Tibial nerve (tissue), 4 donors: ENCODE results near the gene SLC7A1. TPM values are rescaled to one million over a fixed set of nuclear protein-coding genes. Genes with fewer than 3 reads are reported as not detected.

Experiments used
- DNase-seq, 2 donors: peaks; one replicate each; pipeline ENCODE4 v3.0.0-alpha.2; 2019; ENCODE audit warnings: low spot score in 2 of 2
- H3K27ac ChIP-seq, 4 donors: fragments of 200-600 bp; sonication (generic) in 3 of 4; one replicate each; pipeline ENCODE4 v1.5.1; 2017 to 2019; ENCODE audit warnings: mild to moderate bottlenecking in 1 of 4
- H3K27me3 ChIP-seq, 2 donors: fragments of 200-600 bp; sonication (generic) in 1 of 2; one replicate each; pipeline versions ENCODE4 v1.5.1 to v1.6.0; 2017 to 2019
- H3K36me3 ChIP-seq, 3 donors: fragments of 200-600 bp; sonication (generic); one replicate each; pipeline ENCODE4 v1.5.1; 2018 to 2019
- H3K4me1 ChIP-seq, 4 donors: fragments of 200-600 bp; sonication (generic) in 3 of 4; one replicate each; pipeline ENCODE4 v1.5.1; 2017 to 2019
- H3K4me3 ChIP-seq, 4 donors: fragments of 200-600 bp; sonication (generic) in 3 of 4; one replicate each; pipeline ENCODE4 v1.5.1; 2017 to 2019; ENCODE audit warnings: mild to moderate bottlenecking in 1 of 4, moderate library complexity in 1 of 4
- H3K9me3 ChIP-seq, 4 donors: fragments of 200-600 bp; sonication (generic) in 3 of 4; one replicate each; pipeline ENCODE4 v1.5.1; 2017 to 2019
- EP300 ChIP-seq, 2 donors: sonication (generic); formaldehyde crosslinking; IDR thresholded peaks; one replicate each; pipeline ENCODE4 v1.6.1; 2017; ENCODE audit warnings: antibody characterized with exemption in 2 of 2, mild to moderate bottlenecking in 1 of 2
- POLR2A ChIP-seq, 2 donors: fragments of 450-650 bp; IDR thresholded peaks; one replicate each; pipeline ENCODE4 v1.6.1; 2017; ENCODE audit warnings: antibody characterized with exemption in 2 of 2, mild to moderate bottlenecking in 2 of 2, moderate library complexity in 2 of 2
- WGBS, 2 donors: methylation state at CpG; one replicate each; pipeline ENCODE4 v1.1.5; 2018; 5-methylcytosine and 5-hydroxymethylcytosine counted together
- total RNA-seq, 4 donors: library from RNA; depleted of rRNA; stranded (reverse); fragments of >200 nt; gene quantifications; one replicate each; pipeline ENCODE4 v1.1.0, GENCODE V29; 2016
- TF ChIP-seq, protein P1 (sequence below), 5 experiments: fragments of 200-600 bp in 3 of 5; fragments of 450-650 bp in 2 of 5; sonication (generic) in 3 of 5; IDR thresholded peaks; one replicate each; pipeline ENCODE4 v1.5.1; 2016 to 2019; ENCODE audit warnings: antibody characterized with exemption in 5 of 5, mild to moderate bottlenecking in 3 of 5, moderate library complexity in 2 of 5

Gene SLC7A1
- total RNA-seq, 4 donors from 2014 or later = 9.2 to 46.5 (median 24.7) TPM

DNA sequence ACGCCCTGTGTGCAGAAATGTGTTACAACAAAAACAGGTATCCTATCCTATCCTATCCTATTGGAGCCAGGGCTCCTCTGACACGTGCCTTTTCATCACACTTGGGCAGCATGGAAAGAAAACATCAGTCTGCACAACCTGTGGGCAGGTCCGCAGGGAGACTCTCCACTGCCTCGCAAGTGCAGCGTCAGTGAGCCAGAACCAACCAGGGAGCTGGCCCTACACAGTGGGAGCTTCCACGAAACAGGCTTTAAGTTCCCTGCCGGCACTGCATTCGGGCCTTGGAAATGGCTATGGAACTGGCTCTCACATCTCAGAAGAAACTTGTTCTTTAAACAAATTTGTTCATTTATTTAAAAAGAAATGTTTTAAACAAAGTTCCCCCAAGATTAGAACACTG lies 49.5 kb downstream of the SLC7A1 start:
- Histone ChIP-seq H3K4me1 (no peaks in the 10 kb centered on the region), H3K27ac (no peak overlapping the region), H3K36me3 (peaks cover 0 to 54% (median 0%) of the 10 kb centered on the region in 3 donors), H3K4me3 (no peak overlapping the region), H3K27me3 (no peaks in the 10 kb centered on the region), H3K9me3 (no peaks in the 10 kb centered on the region)
- DNase-seq = no peak
- TF ChIP-seq EP300 (IDR thresholded peaks at IDR 0.05) = no peak
- no peak for TF ChIP-seq POLR2A (IDR thresholded peaks at IDR 0.05)
- TF ChIP-seq, protein P1, sequence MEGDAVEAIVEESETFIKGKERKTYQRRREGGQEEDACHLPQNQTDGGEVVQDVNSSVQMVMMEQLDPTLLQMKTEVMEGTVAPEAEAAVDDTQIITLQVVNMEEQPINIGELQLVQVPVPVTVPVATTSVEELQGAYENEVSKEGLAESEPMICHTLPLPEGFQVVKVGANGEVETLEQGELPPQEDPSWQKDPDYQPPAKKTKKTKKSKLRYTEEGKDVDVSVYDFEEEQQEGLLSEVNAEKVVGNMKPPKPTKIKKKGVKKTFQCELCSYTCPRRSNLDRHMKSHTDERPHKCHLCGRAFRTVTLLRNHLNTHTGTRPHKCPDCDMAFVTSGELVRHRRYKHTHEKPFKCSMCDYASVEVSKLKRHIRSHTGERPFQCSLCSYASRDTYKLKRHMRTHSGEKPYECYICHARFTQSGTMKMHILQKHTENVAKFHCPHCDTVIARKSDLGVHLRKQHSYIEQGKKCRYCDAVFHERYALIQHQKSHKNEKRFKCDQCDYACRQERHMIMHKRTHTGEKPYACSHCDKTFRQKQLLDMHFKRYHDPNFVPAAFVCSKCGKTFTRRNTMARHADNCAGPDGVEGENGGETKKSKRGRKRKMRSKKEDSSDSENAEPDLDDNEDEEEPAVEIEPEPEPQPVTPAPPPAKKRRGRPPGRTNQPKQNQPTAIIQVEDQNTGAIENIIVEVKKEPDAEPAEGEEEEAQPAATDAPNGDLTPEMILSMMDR (IDR thresholded peaks at IDR 0.05) = no peak
- WGBS, 2 donors = 85 to 90% methylated on average over 8 of the region's 8 CpGs

DNA sequence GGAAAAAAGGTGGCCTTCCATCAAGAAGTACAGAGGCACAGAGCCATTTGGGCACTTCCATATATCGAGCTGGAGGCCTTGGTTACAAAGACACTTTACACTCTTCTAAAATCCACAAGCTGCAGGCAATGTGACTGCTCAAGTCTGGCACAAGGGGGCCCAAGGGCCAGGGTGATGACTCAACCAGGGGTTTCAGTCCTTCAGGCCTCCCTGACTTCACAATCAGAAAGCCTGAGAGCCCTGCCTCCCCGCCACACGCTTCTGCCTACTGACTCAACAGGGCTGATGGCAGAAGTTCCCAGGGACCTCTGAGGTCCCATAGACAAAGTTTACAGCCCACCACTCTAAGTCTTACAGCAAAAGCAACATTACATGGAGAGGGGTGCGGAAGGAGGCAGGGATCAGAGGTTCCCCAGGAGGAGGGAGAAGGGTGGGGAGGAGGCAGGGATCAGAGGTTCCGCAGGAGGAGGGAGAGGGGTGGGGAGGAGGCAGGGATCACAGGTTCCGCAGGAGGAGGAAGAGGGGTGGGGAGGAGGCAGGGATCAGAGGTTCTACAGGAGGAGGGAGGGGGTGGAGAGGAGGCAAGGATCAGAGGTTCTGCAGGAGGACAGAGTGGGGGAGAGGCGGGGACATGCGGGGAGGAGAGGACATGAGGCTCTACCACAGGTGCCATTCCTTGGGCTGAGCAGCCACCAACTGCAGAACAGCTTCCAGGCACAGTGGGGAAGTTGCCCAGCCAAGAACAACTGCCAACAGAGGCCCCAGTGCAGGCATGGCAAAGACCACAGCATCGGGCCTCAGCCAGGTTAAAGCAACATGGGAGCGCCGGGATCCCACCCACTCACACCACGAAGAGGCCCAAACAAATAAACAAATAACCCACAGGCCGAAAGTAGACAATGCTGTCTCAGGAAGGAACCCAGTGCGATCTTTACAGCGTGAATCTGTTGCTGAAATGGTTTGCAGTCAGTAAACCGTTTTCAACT lies 52.0 kb downstream of the SLC7A1 start:
- Histone ChIP-seq H3K9me3 (no peaks in the 10 kb centered on the region), H3K4me3 (no peak overlapping the region), H3K27ac (no peak overlapping the region), H3K36me3 (peaks cover 0 to 29% (median 0%) of the 10 kb centered on the region in 3 donors), H3K4me1 (peaks cover 0 to under 1% (median 0%) of the 10 kb centered on the region in 4 donors), H3K27me3 (no peaks in the 10 kb centered on the region)
- TF ChIP-seq, protein P1 (IDR thresholded peaks at IDR 0.05) = no peak
- no peak for TF ChIP-seq POLR2A (IDR thresholded peaks at IDR 0.05)
- no peak for TF ChIP-seq EP300 (IDR thresholded peaks at IDR 0.05)
- WGBS, 2 donors = 79 to 85% methylated on average over 16 of the region's 16 CpGs
- no peak for DNase-seq

DNA sequence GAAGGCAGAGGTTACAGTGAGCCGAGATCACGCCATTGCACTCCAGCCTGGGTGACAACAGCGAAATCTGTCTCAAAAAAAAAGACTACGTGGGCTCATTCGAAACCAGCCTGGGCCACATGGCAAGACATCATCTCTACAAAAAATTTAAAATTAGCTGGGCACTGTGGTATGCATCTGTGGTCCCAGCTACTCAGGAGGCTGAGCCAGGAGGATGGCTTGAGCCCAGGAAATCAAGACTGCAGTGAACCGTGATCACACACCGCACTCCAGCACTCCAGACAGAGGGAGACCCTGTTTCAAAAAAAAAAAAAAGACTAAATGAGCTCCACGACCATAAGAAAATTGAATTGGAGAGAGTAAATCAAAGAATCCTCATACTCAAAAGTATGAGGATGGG lies 53.1 kb downstream of the SLC7A1 start:
- no peak for DNase-seq
- Histone ChIP-seq H3K9me3 (no peaks in the 10 kb centered on the region), H3K36me3 (peaks cover 0 to 24% (median 0%) of the 10 kb centered on the region in 3 donors), H3K4me3 (no peak overlapping the region), H3K27ac (no peak overlapping the region), H3K27me3 (no peaks in the 10 kb centered on the region), H3K4me1 (peaks cover 0 to 11% (median 0%) of the 10 kb centered on the region in 4 donors)
- WGBS, 2 donors = 95 to 98% methylated on average over 8 of the region's 8 CpGs
- no peak for TF ChIP-seq EP300 (IDR thresholded peaks at IDR 0.05)
- no peak for TF ChIP-seq POLR2A (IDR thresholded peaks at IDR 0.05)
- TF ChIP-seq, protein P1 (IDR thresholded peaks at IDR 0.05) = no peak

DNA sequence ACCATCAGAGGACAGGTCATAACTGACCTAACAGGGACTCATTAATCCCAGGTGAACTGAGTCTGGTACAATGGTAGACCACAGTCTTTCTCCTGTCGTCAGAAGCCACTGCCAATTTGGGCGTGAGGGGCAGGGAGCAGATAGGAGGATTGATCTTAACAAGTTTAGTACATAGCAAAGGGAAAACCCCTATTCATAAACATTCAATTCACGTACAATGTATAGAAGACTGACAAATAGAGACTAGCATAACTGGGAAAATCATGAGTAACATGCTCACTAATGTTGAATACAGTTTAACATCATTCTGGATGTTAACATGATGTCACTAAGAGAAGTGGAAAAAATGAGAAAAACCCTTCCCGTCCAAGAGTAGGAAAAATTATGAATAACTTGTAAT lies 54.1 kb downstream of the SLC7A1 start:
- 91 to 95% methylated on average over 4 of the region's 4 CpGs for WGBS, 2 donors

More for the DNA sequence above, 54.1 kb downstream of the SLC7A1 start:
- peaks cover 0 to 18% (median 0%) of the 10 kb centered on the region in 3 donors for H3K36me3 ChIP-seq
- H3K27ac ChIP-seq = no peak overlapping the region
- H3K4me3 ChIP-seq = no peak overlapping the region
- TF ChIP-seq, protein P1 (IDR thresholded peaks at IDR 0.05) = no peak
- TF ChIP-seq EP300 (IDR thresholded peaks at IDR 0.05) (no peak), POLR2A (IDR thresholded peaks at IDR 0.05) (no peak)
- peaks cover 0 to 11% (median 0%) of the 10 kb centered on the region in 4 donors for H3K4me1 ChIP-seq
- DNase-seq = no peak
- H3K9me3 ChIP-seq = no peaks in the 10 kb centered on the region
- H3K27me3 ChIP-seq = no peaks in the 10 kb centered on the region
